Activated T-helper 1 cell treated with Interleukin-2 at 50 U/mL for 16 hours (primary cell): ENCODE results near the gene KATNAL2.

Experiments
- DNase-seq: peaks from one replicate; pipeline ENCODE4 v3.0.0-alpha.2; 2020; ENCODE audit warnings: low read depth

Gene KATNAL2

DNA sequence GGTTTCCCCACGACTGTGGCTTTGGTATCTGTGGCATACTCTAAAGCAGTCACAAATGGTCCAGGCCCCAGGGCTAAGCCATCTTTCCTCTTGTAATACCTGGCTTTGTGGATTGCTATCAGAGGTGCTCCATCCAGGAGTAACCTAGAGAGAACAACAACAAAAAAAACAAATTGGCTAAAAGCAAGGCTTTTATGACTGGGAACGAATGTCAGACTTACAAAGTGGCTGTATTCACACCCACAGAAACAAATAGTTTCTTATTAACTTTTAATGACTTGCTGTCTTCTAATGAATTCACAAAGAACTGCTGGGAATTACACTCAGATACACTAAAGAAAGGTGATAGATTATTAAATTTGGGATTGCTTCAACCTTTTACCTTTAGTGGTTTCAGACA is 197.8 kb downstream of the KATNAL2 start:
- no peak for DNase-seq

DNA sequence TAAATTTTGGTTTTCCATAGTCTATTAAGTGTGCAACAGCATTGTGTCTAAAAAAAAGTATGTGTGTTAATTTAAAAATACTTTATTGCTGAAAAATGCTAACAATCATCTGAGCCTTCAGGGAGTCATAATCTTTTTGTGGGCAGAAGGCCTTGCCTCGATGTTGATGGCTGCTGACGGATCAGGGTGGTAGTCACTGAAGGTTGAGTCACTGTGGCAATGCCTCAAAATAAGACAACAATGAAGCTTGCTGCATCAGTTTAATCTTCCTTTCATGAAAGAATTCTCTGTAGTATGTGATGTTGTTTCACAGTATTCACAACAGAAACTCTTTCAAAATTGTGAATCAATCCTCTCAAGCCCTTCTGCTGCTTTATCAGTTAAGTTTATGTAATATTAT is 201.6 kb downstream of the KATNAL2 start:
- DNase-seq = no peak

DNA sequence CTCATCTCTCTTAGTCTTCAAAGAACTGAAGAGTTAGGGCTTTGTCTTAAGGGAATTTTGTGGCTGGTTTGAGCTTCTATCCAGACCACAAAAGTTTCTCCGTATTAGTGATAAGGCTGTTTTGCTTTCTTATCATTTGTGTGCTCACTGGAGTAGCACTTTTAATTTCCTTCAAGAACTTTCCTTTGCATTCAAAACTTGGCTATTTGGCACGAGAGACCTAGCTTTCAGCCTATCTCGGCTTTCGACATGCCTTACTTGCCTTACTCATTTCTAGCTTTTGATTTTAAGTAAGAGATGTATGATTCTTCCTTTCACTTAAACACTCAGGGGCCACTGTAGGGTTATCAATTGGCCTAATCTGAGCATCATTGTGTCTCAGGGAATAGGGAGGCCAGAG is 203.0 kb downstream of the KATNAL2 start:
- DNase-seq = no peak

DNA sequence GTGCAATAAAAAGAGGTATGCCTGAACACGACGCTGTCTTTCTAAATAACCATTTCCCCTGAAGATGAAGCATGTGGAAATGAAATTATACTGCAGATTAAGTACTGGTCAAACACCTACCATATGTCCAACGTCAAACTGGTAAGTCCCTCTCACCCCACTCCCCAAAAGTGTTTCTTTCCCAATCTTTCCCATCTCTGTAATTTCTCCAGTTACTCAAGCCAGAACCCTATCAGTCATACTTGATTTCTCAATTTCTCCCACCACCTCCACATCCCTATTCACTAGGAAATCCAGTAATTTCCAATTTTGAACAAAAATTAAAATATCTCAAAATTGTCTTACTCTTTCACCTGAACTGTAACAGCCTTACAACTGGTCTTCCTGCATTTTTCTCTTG is 203.7 kb downstream of the KATNAL2 start:
- no peak for DNase-seq

DNA sequence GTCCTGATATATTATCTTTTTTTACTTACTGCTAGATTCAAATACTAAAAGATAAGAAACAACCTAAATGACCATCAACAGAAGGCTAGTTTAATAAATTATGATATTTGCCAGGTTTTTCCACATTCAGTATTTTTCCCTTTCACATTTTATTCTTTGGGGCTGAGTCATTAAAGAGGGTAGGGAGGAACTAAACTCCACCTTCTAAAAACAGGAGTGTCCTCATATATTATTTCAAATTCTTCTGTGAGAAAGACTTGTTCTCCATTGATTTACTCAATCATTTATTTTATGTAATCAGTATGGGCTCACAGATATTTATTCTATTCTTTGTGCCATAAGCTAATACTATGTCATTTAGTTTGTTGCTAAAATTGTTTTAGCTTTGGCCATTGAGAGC is 223.9 kb downstream of the KATNAL2 start:
- DNase-seq = no peak

DNA sequence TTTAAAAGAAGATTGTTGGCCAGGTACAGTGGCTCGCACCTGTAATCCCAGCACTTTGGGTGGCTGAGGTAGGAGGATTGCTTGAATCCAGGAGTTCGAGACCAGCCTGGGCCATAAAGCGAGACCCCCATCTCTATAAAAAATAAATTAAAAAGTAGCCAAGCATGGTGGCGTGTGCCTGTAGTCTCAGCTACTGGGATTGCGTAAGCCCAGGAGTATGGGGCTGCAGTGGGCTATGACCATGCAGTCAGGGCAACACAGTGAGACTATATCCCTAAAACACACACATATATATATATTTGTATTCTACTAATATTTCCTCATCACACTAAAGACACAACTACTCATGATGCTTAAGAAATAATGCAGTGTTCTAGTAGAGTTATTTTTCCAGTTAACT is 225.8 kb downstream of the KATNAL2 start:
- no peak for DNase-seq

DNA sequence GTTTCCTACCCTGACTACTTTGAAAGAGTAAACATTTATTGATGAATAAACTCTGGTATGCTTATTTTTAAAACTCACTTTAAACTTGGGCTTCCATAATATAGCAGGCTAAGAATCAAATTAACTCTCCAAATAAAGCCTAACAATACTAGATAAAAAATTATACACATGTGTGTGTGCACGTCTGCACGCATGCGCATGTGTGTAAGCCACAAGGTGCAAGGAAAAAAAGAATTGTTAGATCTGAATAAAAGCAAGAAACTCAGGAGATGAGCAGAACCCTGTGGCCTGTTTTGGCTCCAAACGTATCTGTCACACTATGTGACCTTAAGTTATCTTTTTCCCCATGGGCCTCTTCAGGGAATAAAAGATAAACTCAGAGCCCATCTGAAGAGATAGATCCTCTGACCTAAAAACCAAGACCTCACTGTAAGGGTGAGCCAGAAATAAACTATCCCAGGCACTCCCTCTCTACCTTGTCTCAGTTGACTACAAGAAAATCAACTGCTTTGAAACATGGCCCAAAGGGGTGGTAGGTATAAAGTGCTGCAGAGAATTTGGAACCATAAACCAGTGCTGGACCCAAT is 226.6 kb downstream of the KATNAL2 start:
- no peak for DNase-seq

DNA sequence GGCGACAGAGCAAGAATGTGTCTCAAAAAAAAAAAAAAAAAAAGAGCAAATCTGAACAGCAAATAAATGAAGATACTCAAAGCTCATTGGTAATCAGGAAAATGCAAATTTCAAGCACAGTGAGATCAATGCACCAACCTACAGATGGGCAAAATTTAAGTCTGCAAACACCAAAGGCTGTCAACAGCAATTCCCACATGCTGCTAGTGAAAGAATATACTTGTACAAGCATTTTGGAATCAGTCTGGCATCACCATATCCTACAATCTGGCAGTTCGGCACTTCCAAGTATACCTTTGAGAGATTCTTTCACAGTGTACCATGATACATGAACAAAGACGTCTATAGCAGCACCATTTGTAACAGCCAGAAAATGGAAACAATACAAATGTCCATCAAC is 228.8 kb downstream of the KATNAL2 start:
- DNase-seq = no peak

DNA sequence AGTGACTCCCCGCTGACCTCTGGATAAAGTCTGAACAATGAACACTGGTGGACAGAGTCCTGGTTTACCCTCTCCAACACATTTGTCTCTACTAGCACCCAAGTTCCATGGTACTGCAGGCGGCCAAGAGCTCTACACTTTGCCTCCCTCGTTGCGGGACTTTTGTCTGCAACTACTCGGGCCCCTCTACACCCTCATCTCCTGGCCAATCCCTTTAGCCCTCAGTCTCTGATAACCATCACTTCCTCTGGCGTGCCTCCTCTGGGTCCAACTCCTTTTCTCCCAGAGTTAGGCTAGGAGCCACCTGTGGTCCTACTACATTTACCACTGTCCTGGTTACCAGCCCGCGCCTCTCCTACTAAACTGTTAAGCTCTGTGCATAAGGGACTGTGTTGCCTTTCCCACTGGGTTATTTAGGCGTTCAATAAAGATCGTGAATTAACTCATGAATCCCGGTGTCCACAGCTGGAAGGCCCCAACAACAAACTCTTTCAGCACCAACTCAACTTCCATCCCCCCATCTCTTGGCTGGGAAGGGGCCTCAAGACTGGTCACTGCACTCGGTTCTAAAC is 232.1 kb downstream of the KATNAL2 start:
- DNase-seq = no peak

DNA sequence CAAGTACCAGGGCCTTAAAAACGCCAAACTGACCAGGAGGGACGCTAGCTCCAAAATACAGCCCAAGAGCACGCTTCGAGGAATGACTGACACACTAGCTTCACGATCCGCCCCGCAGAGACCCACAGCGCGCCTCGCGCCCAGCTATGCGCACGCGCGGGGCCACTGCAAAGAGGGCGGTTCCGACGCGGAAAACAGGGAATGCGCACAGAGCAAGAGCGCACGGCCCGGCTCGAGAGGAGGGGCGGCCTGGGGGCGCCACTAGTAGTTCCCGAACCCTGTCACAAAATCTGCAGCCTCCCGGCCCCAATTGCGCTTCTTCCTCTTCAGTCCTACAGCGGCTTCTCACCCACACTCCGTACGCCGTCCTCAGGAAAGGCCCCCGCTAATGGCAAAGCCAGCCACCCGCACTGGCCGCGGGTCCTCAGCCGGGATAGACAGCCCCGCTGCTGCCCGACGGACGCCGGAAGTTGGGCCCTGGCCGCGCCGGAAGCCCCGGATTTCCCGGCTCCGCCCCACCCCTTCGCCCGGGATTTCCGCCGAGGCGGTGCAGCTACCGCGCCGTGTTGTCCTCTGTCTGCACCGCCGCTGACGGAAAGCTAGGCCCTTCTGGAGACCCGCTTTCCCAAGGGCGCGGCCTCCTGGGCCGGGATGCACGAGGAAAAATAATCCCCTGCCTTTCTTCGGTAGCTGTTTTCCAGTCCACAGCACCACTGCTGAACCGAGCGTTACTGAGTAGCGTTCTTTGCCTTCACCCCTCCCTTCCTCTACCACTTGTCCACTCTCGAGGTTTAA is 232.8 kb downstream of the KATNAL2 start, which contains the start of gene HDHD2:
TSS of gene HDHD2 (minus strand) at position 472 of the 795 bp plus-strand sequence. CDS start 14,061 bp downstream, outside the sequence.
- peak; percentile 73 for DNase-seq

DNA sequence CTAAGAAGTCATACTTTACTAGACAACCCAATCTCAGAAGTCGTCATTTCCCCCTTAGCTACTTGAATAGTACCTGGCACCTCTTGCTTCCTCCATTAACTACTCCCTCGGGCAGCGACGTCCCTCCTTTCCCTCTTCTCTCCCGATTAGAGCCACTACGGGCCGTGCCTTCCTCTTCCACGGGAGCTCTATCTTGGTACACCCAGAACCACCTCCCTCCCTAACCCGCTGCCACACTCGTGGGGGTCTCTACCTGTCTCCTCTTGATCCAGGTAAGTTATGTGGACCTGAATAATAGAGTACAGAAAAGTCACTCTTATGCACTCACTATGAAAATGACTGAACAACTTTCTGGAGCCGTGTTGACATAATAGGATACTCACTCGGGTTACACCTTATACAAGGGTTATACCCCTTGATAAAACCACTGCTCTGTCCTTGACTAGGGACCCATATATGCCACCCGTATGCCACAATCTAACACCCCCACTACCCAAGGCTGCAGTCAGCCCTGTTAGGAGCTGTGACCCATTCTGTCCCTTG is 233.5 kb downstream of the KATNAL2 start:
- no peak for DNase-seq

DNA sequence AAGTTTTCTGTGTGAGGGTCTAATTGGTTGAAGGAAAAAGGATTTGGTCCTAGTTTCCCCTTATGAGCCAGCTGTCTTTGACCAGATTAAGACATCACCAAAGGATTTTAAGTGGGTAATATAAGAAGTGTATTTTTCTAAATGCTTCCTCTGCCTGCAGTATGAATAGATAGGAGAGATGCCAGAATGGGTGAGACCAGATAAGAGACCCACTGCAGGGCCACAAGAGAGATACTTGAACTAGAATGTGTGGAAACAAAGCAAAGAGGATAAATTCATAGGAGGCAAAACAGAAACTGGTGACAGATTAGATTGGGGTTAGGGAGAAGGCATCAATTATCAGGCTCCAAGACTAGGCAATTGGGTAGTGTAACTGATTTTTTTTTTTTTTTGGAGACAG is 234.0 kb downstream of the KATNAL2 start:
- DNase-seq = no peak
